ENCODE data around the gene NOL9.

NOL9 gene

DNA sequence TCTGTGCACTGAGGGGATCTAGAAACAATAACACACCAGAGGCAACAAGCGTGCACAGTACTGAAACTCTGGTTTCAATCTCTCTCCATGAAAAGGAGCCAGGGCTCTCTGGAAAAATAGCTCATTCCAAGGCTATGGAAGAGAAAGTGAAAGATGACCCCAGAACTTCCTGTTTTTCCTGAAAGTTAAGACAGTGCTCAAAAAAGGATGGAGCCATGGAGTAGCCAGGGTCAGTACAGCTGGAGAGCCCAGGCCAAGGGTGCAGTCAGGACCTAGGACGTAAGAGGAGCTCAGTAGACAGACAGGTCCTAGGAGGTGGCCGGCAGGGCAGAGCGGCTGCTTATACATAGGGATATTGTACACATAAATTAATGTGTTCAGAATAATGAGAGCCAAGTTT lies 19.1 kb downstream of the NOL9 start:
- Histone ChIP-seq H3K27me3 (ENCODE audit: control insufficient read depth in 1 of 2, insufficient read depth in 2 of 2, low read length in 2 of 2) (no peaks in the 10 kb centered on the region), H3K9ac (ENCODE audit: low read length in 2 of 2) (no peak overlapping the region), H3K4me1 (ENCODE audit: control insufficient read depth, insufficient read depth, low read length) (no peaks in the 10 kb centered on the region), H3K36me3 (ENCODE audit: control insufficient read depth in 2 of 2, insufficient read depth in 2 of 2, low read length in 2 of 2) (peaks cover 33 to 39% of the 10 kb centered on the region in 2 donors), H3K9me3 (ENCODE audit: control insufficient read depth in 2 of 2, low read length in 2 of 2) (no peaks in the 10 kb centered on the region), H3K4me3 (ENCODE audit: low read length in 2 of 2) (no peak overlapping the region), H3K27ac (ENCODE audit: low read length) (no peak overlapping the region)

DNA sequence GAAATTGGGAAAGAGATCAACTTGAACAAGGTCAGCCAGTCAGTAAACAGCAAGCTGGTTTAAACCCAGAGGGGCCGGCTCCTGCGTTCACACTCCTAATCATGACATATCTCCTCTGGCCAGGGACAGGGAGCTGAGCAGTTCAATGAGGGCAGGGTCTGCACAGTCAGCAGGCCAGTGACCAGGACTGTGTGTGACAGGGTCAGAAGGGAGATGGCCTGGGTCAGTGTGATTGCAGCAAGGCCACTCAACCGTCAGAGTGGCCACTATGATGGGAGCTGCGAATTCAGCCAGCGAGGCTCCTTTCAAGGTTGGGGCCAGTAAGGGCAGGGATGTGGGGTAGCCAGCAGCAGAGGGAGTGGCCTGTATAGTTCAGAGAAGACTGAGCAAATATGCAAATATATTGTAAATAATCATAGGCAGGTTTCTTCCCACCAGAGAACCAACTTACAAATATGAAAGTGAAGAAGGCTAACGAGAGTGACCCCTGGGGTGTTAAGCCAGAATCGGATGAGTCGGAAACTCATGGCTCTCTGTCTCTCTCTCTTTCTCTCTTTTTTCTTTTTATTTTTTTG lies 20.0 kb downstream of the NOL9 start:
- Histone ChIP-seq H3K9me3 (ENCODE audit: control insufficient read depth in 2 of 2, low read length in 2 of 2) (no peaks in the 10 kb centered on the region), H3K9ac (ENCODE audit: low read length in 2 of 2) (no peak overlapping the region), H3K4me3 (ENCODE audit: low read length in 2 of 2) (no peak overlapping the region), H3K27me3 (ENCODE audit: control insufficient read depth in 1 of 2, insufficient read depth in 2 of 2, low read length in 2 of 2) (no peaks in the 10 kb centered on the region), H3K4me1 (ENCODE audit: control insufficient read depth, insufficient read depth, low read length) (no peaks in the 10 kb centered on the region), H3K36me3 (ENCODE audit: control insufficient read depth in 2 of 2, insufficient read depth in 2 of 2, low read length in 2 of 2) (peaks cover 33 to 39% of the 10 kb centered on the region in 2 donors), H3K27ac (ENCODE audit: low read length) (no peak overlapping the region)

DNA sequence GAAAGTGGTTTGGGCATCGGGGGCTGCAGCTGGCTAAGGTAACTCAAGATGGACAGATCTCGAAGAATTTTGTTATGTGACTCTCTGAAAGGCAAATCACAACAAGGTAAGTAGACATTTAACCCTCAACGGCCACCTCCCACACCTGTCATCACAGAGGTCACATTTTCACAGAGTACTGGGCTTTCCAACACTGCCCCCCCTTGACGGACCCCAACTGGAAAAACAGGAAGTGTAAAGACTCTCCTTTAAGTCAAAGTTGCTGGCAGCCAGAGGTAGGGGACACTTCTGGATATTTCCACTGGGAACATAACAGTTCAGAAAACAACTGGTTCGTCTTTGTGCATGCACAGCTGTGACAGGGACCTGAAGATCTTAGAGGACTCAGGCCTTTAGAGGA lies 22.3 kb downstream of the NOL9 start:
- Histone ChIP-seq H3K36me3 (ENCODE audit: control insufficient read depth in 2 of 2, insufficient read depth in 2 of 2, low read length in 2 of 2) (peaks cover 47 to 52% of the 10 kb centered on the region in 2 donors), H3K9ac (ENCODE audit: low read length in 2 of 2) (no peak overlapping the region), H3K4me3 (ENCODE audit: low read length in 2 of 2) (no peak overlapping the region), H3K27me3 (ENCODE audit: control insufficient read depth in 1 of 2, insufficient read depth in 2 of 2, low read length in 2 of 2) (no peaks in the 10 kb centered on the region), H3K27ac (ENCODE audit: low read length) (no peak overlapping the region), H3K4me1 (ENCODE audit: control insufficient read depth, insufficient read depth, low read length) (no peaks in the 10 kb centered on the region), H3K9me3 (ENCODE audit: control insufficient read depth in 2 of 2, low read length in 2 of 2) (no peaks in the 10 kb centered on the region)

DNA sequence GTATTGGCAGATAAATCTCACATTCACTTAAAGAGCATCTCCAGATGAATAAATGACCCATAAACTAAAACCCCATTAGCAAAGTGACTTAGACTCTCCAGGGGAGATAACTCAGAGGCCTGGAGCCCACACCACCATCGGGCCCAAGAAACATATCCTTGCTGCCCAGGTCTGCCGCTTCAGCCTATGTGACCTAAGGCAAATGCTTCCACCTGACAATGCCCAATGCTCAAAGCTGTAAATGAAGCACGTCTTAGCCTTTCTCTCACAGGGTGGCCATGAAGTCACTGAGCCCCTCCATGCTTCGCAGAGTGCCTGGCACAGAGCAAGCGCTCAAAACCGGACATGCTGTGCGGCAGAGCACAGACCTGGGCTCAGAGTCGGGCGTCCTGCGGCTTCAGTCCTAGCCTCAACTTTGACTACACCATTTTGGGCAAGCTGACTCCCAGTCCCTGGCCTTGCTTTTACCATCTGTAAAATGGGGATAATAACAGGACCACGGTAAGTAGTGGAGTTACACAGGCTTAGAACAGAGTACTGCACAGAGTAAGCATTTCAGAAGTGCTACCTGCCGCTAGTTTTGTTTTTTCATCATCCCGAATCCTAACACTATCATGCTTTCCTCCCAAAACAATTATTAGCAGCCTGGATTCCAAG lies 23.7 kb downstream of the NOL9 start:
- Histone ChIP-seq H3K9ac (ENCODE audit: low read length in 2 of 2) (no peak overlapping the region), H3K4me3 (ENCODE audit: low read length in 2 of 2) (no peak overlapping the region), H3K36me3 (ENCODE audit: control insufficient read depth in 2 of 2, insufficient read depth in 2 of 2, low read length in 2 of 2) (peaks cover 59 to 60% of the 10 kb centered on the region in 2 donors), H3K27ac (ENCODE audit: low read length) (no peak overlapping the region), H3K9me3 (ENCODE audit: control insufficient read depth in 2 of 2, low read length in 2 of 2) (no peaks in the 10 kb centered on the region), H3K27me3 (ENCODE audit: control insufficient read depth in 1 of 2, insufficient read depth in 2 of 2, low read length in 2 of 2) (no peaks in the 10 kb centered on the region), H3K4me1 (ENCODE audit: control insufficient read depth, insufficient read depth, low read length) (no peaks in the 10 kb centered on the region)

DNA sequence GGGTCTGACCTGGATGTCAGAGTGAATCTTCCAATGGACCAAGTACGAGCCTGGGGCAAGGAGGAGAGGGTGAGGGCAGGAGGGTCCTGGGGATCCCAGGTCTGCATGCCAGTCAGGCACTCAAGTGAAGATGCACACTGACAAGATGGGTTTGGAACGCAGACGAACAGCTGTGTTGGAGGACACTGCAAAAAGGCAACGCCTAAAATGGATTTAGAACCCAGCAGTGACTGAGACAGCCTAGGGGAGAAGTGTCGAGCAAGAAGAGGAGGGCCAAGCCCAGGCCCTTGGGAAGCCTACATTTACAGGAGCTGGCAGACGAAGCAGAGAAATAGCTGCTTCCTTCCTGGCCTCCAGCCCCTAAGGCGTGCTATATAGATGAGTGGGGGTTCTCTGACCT lies 25.8 kb downstream of the NOL9 start:
- peaks cover 56 to 63% of the 10 kb centered on the region in 2 donors for H3K36me3 ChIP-seq (ENCODE audit: control insufficient read depth in 2 of 2, insufficient read depth in 2 of 2, low read length in 2 of 2)
- no peak overlapping the region for H3K27ac ChIP-seq (ENCODE audit: low read length)

DNA sequence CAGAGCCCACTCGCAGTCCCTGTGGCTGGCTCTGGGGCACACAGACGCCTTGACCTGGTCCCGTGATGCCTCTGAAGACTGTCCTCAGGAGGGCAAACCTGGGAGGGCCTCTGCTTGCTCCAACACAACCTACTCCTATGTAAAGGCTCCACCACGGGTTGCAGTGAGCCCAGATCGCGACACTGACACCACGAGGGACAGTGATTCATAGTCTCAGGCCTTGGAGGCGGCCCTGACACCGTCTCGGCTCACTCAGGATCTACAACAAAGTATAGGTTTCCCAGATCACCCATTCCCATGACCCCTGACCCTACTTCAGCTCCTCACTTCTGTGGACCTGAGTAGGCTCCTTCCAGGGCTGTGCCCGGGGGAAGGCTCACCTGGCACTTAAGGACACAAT lies 28.0 kb downstream of the NOL9 start:
- Histone ChIP-seq H3K9ac (ENCODE audit: low read length in 2 of 2) (no peak overlapping the region), H3K36me3 (ENCODE audit: control insufficient read depth in 2 of 2, insufficient read depth in 2 of 2, low read length in 2 of 2) (peaks cover 35 to 41% of the 10 kb centered on the region in 2 donors), H3K27me3 (ENCODE audit: control insufficient read depth in 1 of 2, insufficient read depth in 2 of 2, low read length in 2 of 2) (no peaks in the 10 kb centered on the region), H3K9me3 (ENCODE audit: control insufficient read depth in 2 of 2, low read length in 2 of 2) (no peaks in the 10 kb centered on the region), H3K4me1 (ENCODE audit: control insufficient read depth, insufficient read depth, low read length) (no peaks in the 10 kb centered on the region), H3K27ac (ENCODE audit: low read length) (no peak overlapping the region), H3K4me3 (ENCODE audit: low read length in 2 of 2) (no peak overlapping the region)

More for the DNA sequence above, 25.8 kb downstream of the NOL9 start:
- no peak overlapping the region for H3K9ac ChIP-seq (ENCODE audit: low read length in 2 of 2)
- no peaks in the 10 kb centered on the region for H3K9me3 ChIP-seq (ENCODE audit: control insufficient read depth in 2 of 2, low read length in 2 of 2)
- H3K27me3 ChIP-seq (ENCODE audit: control insufficient read depth in 1 of 2, insufficient read depth in 2 of 2, low read length in 2 of 2): no peaks in the 10 kb centered on the region
- no peaks in the 10 kb centered on the region for H3K4me1 ChIP-seq (ENCODE audit: control insufficient read depth, insufficient read depth, low read length)
- no peak overlapping the region for H3K4me3 ChIP-seq (ENCODE audit: low read length in 2 of 2)

DNA sequence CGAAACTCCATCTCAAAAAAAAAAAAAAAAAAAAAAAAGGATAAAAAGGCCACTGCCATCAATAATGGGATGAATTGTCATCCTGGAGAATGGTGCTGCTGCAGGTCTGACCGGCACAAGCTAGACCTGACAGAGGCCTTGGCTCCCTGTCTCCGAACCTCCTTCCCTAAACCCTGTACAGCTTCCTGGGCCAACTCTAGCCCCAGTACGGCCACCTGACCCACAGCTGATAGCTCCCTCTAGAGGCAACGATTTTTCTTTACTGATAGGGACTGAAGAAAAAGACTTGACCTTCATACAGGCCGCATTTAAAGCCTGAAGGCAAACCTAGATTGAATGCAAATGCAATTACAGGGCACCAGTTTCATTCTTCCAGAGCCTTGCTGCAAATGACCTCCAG lies 30.7 kb downstream of the NOL9 start:
- Histone ChIP-seq H3K9me3 (ENCODE audit: control insufficient read depth in 2 of 2, low read length in 2 of 2) (no peaks in the 10 kb centered on the region), H3K36me3 (ENCODE audit: control insufficient read depth in 2 of 2, insufficient read depth in 2 of 2, low read length in 2 of 2) (peaks cover 24 to 29% of the 10 kb centered on the region in 2 donors), H3K27ac (ENCODE audit: low read length) (no peak overlapping the region), H3K9ac (ENCODE audit: low read length in 2 of 2) (no peak overlapping the region), H3K4me1 (ENCODE audit: control insufficient read depth, insufficient read depth, low read length) (peaks cover 5% of the 10 kb centered on the region), H3K27me3 (ENCODE audit: control insufficient read depth in 1 of 2, insufficient read depth in 2 of 2, low read length in 2 of 2) (no peaks in the 10 kb centered on the region), H3K4me3 (ENCODE audit: low read length in 2 of 2) (no peak overlapping the region)

DNA sequence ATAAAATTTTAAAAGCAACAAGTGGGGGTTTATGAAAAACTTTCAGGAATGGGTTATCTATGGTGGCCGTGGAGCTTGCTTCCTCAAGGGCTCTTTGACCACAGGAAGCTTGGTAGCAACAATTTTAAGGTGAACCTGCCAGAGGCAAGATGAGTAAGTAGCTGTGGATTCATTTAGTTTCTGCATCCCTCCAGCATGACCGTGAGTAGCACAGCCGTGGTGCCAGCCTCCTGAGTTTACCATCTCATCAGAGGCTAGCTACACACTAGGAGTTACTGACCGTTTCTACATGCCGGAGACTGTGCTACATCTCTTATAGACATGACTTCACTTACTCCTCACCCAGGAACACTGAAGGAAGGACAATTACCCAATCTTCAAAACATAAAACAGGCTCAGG lies 32.8 kb downstream of the NOL9 start:
- Histone ChIP-seq H3K36me3 (ENCODE audit: control insufficient read depth in 2 of 2, insufficient read depth in 2 of 2, low read length in 2 of 2) (peaks cover 12 to 20% of the 10 kb centered on the region in 2 donors), H3K9me3 (ENCODE audit: control insufficient read depth in 2 of 2, low read length in 2 of 2) (no peaks in the 10 kb centered on the region)

DNA sequence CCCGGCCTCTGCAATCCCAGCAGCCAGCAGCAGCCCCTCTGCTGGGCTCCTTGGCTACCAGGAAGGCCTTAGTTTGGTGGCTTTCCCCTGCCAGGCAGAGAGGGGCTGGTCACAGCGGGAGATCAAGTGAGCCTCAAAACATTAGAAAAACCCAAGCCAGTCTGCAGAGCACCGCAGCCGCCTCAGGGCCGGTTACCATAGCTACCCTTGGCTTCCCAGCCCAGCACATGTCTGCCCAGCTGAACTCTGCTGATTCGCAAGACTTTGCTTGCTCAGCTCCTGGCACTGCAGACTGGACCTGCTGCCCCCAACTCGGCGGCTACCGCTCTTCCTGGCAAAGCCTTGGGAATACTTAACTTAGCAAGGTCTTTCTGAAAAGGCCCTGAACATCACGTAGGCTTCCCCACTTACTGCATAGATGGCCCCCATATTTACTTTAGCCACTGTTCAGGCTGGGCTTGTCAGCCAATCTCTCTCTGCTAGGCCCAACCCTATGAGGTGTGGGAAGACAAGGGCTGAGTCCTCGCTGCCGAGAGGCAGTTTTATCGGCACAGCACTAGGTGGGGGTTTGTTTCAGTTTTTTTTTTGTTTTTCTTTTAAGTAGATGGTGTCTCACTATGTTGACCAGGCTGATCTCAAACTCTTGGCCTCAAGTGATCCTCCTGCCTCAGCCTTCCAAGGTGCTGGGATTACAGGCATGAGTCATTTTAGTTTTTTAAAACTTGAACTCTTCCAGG lies 34.2 kb downstream of the NOL9 start:
- Histone ChIP-seq H3K9me3 (ENCODE audit: control insufficient read depth in 2 of 2, low read length in 2 of 2) (no peaks in the 10 kb centered on the region), H3K4me1 (ENCODE audit: control insufficient read depth, insufficient read depth, low read length) (peaks cover 5% of the 10 kb centered on the region), H3K27ac (ENCODE audit: low read length) (no peak overlapping the region), H3K4me3 (ENCODE audit: low read length in 2 of 2) (no peak overlapping the region), H3K9ac (ENCODE audit: low read length in 2 of 2) (no peak overlapping the region), H3K27me3 (ENCODE audit: control insufficient read depth in 1 of 2, insufficient read depth in 2 of 2, low read length in 2 of 2) (no peaks in the 10 kb centered on the region), H3K36me3 (ENCODE audit: control insufficient read depth in 2 of 2, insufficient read depth in 2 of 2, low read length in 2 of 2) (peaks cover 0 to 7% of the 10 kb centered on the region in 2 donors)

More for the DNA sequence above, 32.8 kb downstream of the NOL9 start:
- no peaks in the 10 kb centered on the region for H3K27me3 ChIP-seq (ENCODE audit: control insufficient read depth in 1 of 2, insufficient read depth in 2 of 2, low read length in 2 of 2)
- no peak overlapping the region for H3K4me3 ChIP-seq (ENCODE audit: low read length in 2 of 2)
- H3K9ac ChIP-seq (ENCODE audit: low read length in 2 of 2): no peak overlapping the region
- H3K27ac ChIP-seq (ENCODE audit: low read length): no peak overlapping the region
- peaks cover 5% of the 10 kb centered on the region for H3K4me1 ChIP-seq (ENCODE audit: control insufficient read depth, insufficient read depth, low read length)

DNA sequence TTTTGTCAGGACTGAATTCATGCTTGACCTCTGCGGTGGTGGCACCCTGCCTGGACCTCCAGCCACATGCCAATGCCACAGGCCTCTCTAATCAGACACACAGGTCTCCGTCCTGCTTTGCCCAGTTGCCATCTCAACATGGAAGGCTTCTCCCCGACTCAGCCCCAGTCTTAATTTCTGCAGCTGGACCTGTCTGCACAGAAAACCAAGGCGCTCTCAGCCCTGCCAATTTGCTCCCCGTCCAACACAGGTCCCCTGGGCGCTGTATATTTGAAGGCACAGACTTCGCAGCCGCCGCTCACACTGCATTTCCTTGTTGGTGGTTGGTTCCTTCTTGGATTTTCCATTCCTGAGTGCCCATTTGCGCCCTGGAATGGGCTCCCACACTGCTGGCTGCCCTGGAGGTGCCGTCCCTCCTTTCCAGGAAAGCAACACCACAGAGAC lies 34.8 kb downstream of the NOL9 start:
- Histone ChIP-seq H3K9me3 (ENCODE audit: control insufficient read depth in 2 of 2, low read length in 2 of 2) (no peaks in the 10 kb centered on the region), H3K27ac (ENCODE audit: low read length) (no peak overlapping the region), H3K4me1 (ENCODE audit: control insufficient read depth, insufficient read depth, low read length) (peaks cover 5% of the 10 kb centered on the region), H3K9ac (ENCODE audit: low read length in 2 of 2) (no peak overlapping the region), H3K4me3 (ENCODE audit: low read length in 2 of 2) (no peak overlapping the region), H3K27me3 (ENCODE audit: control insufficient read depth in 1 of 2, insufficient read depth in 2 of 2, low read length in 2 of 2) (no peaks in the 10 kb centered on the region), H3K36me3 (ENCODE audit: control insufficient read depth in 2 of 2, insufficient read depth in 2 of 2, low read length in 2 of 2) (peaks cover 0 to 7% of the 10 kb centered on the region in 2 donors)

DNA sequence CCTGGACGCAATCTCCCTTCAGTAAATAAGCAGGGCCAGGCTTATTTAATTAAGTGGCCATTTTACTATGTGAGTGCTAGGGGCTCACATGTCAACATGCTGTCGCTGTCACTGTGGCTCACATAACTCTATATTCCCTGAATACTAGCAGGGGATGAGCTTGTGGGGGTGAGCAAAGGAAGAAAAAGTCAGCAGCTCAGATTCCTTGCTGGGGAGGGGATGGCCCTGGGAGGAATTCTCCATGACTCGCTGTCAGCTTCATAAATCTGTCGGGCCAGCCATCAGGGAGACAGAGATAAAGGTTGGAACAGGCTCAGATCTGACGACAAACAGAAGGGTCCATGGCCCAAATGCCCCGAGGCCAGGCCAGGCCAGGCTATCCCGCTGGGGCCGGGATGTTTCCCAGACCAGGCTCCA lies 36.9 kb downstream of the NOL9 start:
- H3K4me1 ChIP-seq (ENCODE audit: control insufficient read depth, insufficient read depth, low read length): peaks cover 5% of the 10 kb centered on the region
- no peaks in the 10 kb centered on the region for H3K27me3 ChIP-seq (ENCODE audit: control insufficient read depth in 1 of 2, insufficient read depth in 2 of 2, low read length in 2 of 2)
- H3K27ac ChIP-seq (ENCODE audit: low read length): no peak overlapping the region
- no peaks in the 10 kb centered on the region for H3K36me3 ChIP-seq (ENCODE audit: control insufficient read depth in 2 of 2, insufficient read depth in 2 of 2, low read length in 2 of 2)
- H3K4me3 ChIP-seq (ENCODE audit: low read length in 2 of 2): no peak overlapping the region
- no peak overlapping the region for H3K9ac ChIP-seq (ENCODE audit: low read length in 2 of 2)
- no peaks in the 10 kb centered on the region for H3K9me3 ChIP-seq (ENCODE audit: control insufficient read depth in 2 of 2, low read length in 2 of 2)
